MM.1S (cell line): ENCODE results near the gene ADAMTS7.
"Not testable (repeated sequence)": the region's sequence is repeated elsewhere in the genome, so short reads cannot be mapped to it uniquely, and the experiment has no call there.

Experiments used
- CTCF ChIP-seq: fragments of 300-600 bp; sonication (generic); IDR thresholded peaks from 2 replicates; pipeline ENCODE4 v1.5.1; 2016; ENCODE audit warnings: antibody characterized with exemption, low read length, mixed read lengths
- EZH2phosphoT487 ChIP-seq: fragments of 300-600 bp; sonication (generic); IDR thresholded peaks from 2 replicates; pipeline ENCODE4 v1.6.1; 2018; ENCODE audit warnings: antibody characterized with exemption, low read length

DNA sequence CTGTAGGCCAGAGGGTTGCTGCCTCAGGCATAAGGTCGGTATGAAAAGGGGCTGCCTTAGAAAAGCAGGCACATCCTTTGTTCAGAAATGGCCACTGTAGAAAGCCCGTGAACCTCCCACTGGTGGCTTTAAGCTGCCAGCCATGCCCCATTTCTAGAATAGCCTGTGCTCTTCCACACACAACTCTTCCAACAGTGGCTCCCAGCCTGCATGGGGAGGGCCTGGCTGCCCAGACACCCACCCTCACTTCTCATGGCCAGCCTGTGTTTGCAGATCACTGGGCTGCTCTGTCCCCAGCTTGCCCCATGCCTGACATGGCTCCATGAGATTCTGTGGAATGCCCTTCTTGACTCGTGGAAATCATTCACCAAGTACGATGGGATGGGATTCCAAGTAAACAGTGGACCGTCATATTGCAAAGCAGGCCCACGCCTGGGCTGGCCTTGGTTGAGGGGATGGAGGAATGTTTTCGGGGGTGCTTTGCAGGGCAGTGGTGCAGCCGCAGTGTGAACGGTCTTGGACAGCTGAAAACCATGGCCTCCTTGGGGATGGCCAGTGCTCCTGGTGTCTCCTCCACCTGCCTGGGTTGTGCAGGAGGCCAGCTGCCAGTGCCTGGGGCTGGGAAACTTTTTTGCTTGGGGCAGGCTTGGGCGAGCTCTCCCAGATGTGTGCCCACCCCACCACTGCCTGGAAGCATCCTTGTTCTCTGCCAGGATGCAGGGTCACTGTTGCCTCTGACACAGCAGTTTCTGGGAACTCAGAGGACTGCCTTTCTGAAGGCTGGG lies 57.3 kb downstream of the ADAMTS7 start:
- TF ChIP-seq CTCF, EZH2phosphoT487: not testable (repeated sequence)
